Neural crest cell (in vitro differentiated cells): ENCODE data around the gene RECQL5. TPM values are rescaled to one million over a fixed set of nuclear protein-coding genes. Genes with fewer than 3 reads are reported as not detected.

Experiments used
- DNase-seq: peaks from one replicate; pipeline ENCODE4 v3.0.0; 2021; ENCODE audit warnings: low read depth, mixed read lengths, low spot score
- H3K27ac Mint-ChIP-seq: one replicate; pipeline ENCODE4 v1.8.0; 2021; ENCODE audit warnings: mild to moderate bottlenecking, mixed read lengths; ENCODE audit not compliant: unreplicated experiment
- H3K27me3 Mint-ChIP-seq: 2 replicates; pipeline ENCODE4 v1.8.0; 2021; ENCODE audit warnings: low read depth, mild to moderate bottlenecking, mixed read lengths
- H3K36me3 Mint-ChIP-seq: 2 replicates; pipeline ENCODE4 v1.8.0; 2021; ENCODE audit warnings: low read depth, mild to moderate bottlenecking, mixed read lengths
- H3K4me1 Mint-ChIP-seq: 2 replicates; pipeline ENCODE4 v1.8.0; 2021; ENCODE audit warnings: mixed read lengths
- H3K4me3 Mint-ChIP-seq: one replicate; pipeline ENCODE4 v1.8.0; 2021; ENCODE audit warnings: mild to moderate bottlenecking, mixed read lengths
- H3K9me3 Mint-ChIP-seq: 2 replicates; pipeline ENCODE4 v1.8.0; 2021; ENCODE audit warnings: mixed read lengths
- CTCF ChIP-seq: fragments of 200-600 bp; sonication (generic); conservative IDR thresholded peaks from 2 replicates; pipeline ENCODE4 v1.5.0; 2021; ENCODE audit warnings: antibody characterized with exemption, mild to moderate bottlenecking
- total RNA-seq: library from RNA; stranded (reverse); gene quantifications from 2 replicates; pipeline ENCODE4 v1.2.1, GENCODE V29; 2021

RECQL5 gene
- total RNA-seq, 1 donor from 2014 or later: 47.3 TPM

GRCh38 chr17:75695830-75696271 is 28.9 kb upstream of the RECQL5 start:
- no peak for DNase-seq
- H3K36me3 Mint-ChIP-seq: peaks cover 11% of the 10 kb centered on the region
- H3K27me3 Mint-ChIP-seq: no peaks in the 10 kb centered on the region
- H3K4me1 Mint-ChIP-seq: peaks cover 53% of the 10 kb centered on the region
- TF ChIP-seq CTCF: no peak
- no peak overlapping the region for H3K4me3 Mint-ChIP-seq
- no peaks in the 10 kb centered on the region for H3K9me3 Mint-ChIP-seq
- H3K27ac Mint-ChIP-seq: no peak overlapping the region

- Mint-ChIP-seq H3K27me3 (no peaks in the 10 kb centered on the region), H3K27ac (no peak overlapping the region), H3K4me1 (peaks cover 53% of the 10 kb centered on the region), H3K9me3 (no peaks in the 10 kb centered on the region), H3K36me3 (peaks cover 8% of the 10 kb centered on the region), H3K4me3 (peak overlapping the region; percentile 9)
- no peak for DNase-seq
- TF ChIP-seq CTCF: no peak
Observed at GRCh38 chr17:75695141-75695829, 28.3 kb upstream of the RECQL5 start.

- Mint-ChIP-seq H3K27me3 (no peaks in the 10 kb centered on the region), H3K9me3 (no peaks in the 10 kb centered on the region), H3K36me3 (peaks cover 6% of the 10 kb centered on the region), H3K4me1 (peaks cover 54% of the 10 kb centered on the region), H3K27ac (no peak overlapping the region), H3K4me3 (peak overlapping the region; percentile 9)
- no peak for TF ChIP-seq CTCF
- no peak for DNase-seq
Observed at GRCh38 chr17:75694536-75694935, 27.6 kb upstream of the RECQL5 start.

DNA sequence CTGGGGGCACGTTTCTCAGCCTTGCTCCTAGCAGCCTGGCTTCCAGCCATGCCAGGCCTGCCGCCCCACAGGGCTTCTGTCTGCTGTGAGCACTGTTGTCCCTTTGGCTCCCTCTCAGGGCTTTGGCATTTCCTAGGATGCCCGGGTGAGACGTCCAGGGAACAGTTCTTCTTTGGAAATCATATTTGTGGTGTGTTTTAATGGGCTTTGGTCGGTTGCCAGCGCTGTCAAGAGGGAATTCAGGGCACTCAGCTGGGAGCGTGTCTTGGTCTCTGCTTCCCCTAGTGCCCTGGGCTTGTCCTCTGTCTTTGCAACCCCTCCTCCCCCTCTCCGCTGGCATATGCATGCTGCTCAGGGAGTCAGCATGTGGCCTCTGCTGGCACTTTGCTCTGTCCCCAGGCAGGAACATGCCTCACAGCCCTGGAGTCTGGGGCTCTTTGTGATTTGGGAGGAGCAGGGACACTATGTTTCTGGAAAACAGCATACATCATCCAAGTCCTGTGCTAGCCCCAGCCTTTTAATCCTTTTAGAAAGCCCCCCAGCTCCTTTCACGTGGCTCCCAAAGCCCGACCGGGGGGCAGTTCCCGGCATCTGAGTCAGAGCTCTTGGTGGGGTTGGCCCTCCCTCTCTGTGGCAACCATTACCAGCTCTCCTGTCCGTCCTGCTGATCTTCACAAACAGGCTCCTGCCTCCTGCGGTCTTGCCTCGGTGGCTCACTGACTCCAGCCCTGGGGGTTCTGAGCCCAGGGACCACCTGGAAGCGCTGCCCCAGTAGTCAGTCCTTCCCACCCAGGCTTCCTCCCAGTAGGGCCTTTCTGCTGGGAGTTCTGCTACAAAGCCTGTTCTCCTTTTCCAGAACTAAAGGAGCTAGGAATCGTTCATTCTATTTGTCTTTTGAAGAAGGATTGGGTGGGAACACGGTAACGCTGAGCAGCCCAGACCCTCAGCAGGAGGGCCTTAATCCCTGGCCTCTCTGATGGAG is 26.8 kb upstream of the RECQL5 start:
- no peak overlapping the region for H3K4me3 Mint-ChIP-seq
- H3K27ac Mint-ChIP-seq: peak overlapping the region; percentile 57
- H3K4me1 Mint-ChIP-seq: peaks cover 57% of the 10 kb centered on the region
- H3K27me3 Mint-ChIP-seq: no peaks in the 10 kb centered on the region
- no peak for TF ChIP-seq CTCF
- no peaks in the 10 kb centered on the region for H3K9me3 Mint-ChIP-seq
- peaks cover 4% of the 10 kb centered on the region for H3K36me3 Mint-ChIP-seq
- no peak for DNase-seq

DNA sequence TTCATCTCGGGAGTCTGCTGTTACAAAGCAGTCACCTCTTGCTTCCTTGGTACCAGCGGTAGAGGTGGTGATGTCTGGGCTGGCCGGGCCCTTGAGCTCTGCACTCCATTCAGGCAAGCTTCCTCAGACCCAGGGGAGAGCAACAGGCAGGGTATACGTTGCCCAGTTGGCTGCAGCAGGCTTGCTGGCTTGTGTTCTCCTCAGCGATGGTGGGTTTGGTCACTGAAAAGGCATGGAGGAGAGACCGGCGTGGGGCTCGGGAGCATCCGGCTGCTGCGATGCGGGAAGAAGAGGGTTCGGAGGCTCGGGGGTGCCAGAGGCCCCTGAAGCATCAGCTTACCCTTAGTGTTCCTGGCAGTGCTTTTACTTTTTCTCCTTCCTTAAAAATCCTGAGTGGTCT is 26.0 kb upstream of the RECQL5 start:
- TF ChIP-seq CTCF: no peak
- Mint-ChIP-seq H3K27ac (no peak overlapping the region), H3K27me3 (no peaks in the 10 kb centered on the region), H3K36me3 (peaks cover 4% of the 10 kb centered on the region), H3K9me3 (no peaks in the 10 kb centered on the region), H3K4me3 (no peak overlapping the region), H3K4me1 (peaks cover 62% of the 10 kb centered on the region)
- no peak for DNase-seq
